IMR-90 (cell line): ENCODE results near the gene SYT3. TPM values are rescaled to one million over a fixed set of nuclear protein-coding genes. Genes with fewer than 3 reads are reported as not detected.

Experiments used
- polyA plus RNA-seq, 3 experiments: library from polyadenylated mRNA; depleted of rRNA; stranded (reverse); fragments of >200 nt; gene quantifications; 2 replicates each; pipeline ENCODE4 v1.2.3, GENCODE V29; 2012; ENCODE audit warnings: low replicate concordance in 1 of 3
- total RNA-seq: library from RNA; depleted of rRNA; stranded (reverse); fragments of >200 nt; gene quantifications from 2 replicates; pipeline ENCODE4 v1.2.3, GENCODE V29; 2012; rRNA removed

SYT3 gene
- total and polyA plus RNA-seq, 2 of the 4 experiments (the other 2 are of a cell fraction): 0.05 TPM; not detected in 1

Other genes with a start within 250 kb of the SYT3 start
- not detected in 2 replicates for gene SPIB, start 220.9 kb downstream of the SYT3 start, total RNA-seq
- gene SPIB, start 220.9 kb downstream of the SYT3 start, polyA plus RNA-seq (2012; rRNA removed): not detected in 2 replicates
- gene MYBPC2, start 207.0 kb downstream of the SYT3 start, total RNA-seq: not detected in 2 replicates
- not detected in 2 replicates for gene MYBPC2, start 207.0 kb downstream of the SYT3 start, polyA plus RNA-seq (2012; rRNA removed)
- 11.3 and 12.2 TPM in 2 replicates for gene EMC10, start 163.4 kb downstream of the SYT3 start, total RNA-seq
- 90.9 and 103 TPM in 2 replicates for gene EMC10, start 163.4 kb downstream of the SYT3 start, polyA plus RNA-seq (2012; rRNA removed)
- gene GARIN5A, start 163.0 kb downstream of the SYT3 start, total RNA-seq: 0.28 TPM in 1 of 2 replicates, not detected in the other
- 0.49 and 0.53 TPM in 2 replicates for gene GARIN5A, start 163.0 kb downstream of the SYT3 start, polyA plus RNA-seq (2012; rRNA removed)
- gene JOSD2, start 128.7 kb downstream of the SYT3 start, total RNA-seq: 12.2 and 15.3 TPM in 2 replicates
- gene JOSD2, start 128.7 kb downstream of the SYT3 start, polyA plus RNA-seq (2012; rRNA removed): 54.1 and 68.6 TPM in 2 replicates
- gene ASPDH, start 126.0 kb downstream of the SYT3 start, total RNA-seq: not detected in 2 replicates
- not detected in 2 replicates for gene ASPDH, start 126.0 kb downstream of the SYT3 start, polyA plus RNA-seq (2012; rRNA removed)
- not detected in 2 replicates for gene LRRC4B, start 71.4 kb downstream of the SYT3 start, total RNA-seq
- gene LRRC4B, start 71.4 kb downstream of the SYT3 start, polyA plus RNA-seq (2012; rRNA removed): 0.03 TPM in 2 replicates
- not detected in 2 replicates for gene C19orf81, start 9.6 kb upstream of the SYT3 start, total RNA-seq
- 0.31 and 1.1 TPM in 2 replicates for gene C19orf81, start 9.6 kb upstream of the SYT3 start, polyA plus RNA-seq (2012; rRNA removed)
- gene SHANK1, start 79.9 kb upstream of the SYT3 start, total RNA-seq: 4.7 and 6.1 TPM in 2 replicates
- 6.7 and 7.6 TPM in 2 replicates for gene SHANK1, start 79.9 kb upstream of the SYT3 start, polyA plus RNA-seq (2012; rRNA removed)
- gene CLEC11A, start 83.5 kb upstream of the SYT3 start, total RNA-seq: 17.0 and 19.2 TPM in 2 replicates
- 152 and 223 TPM in 2 replicates for gene CLEC11A, start 83.5 kb upstream of the SYT3 start, polyA plus RNA-seq (2012; rRNA removed)
- gene GPR32, start 130.6 kb upstream of the SYT3 start, total RNA-seq: not detected in 2 replicates
- gene GPR32, start 130.6 kb upstream of the SYT3 start, polyA plus RNA-seq (2012; rRNA removed): not detected in 2 replicates
- gene ACP4, start 150.5 kb upstream of the SYT3 start, total RNA-seq: not detected in 2 replicates
- not detected in 2 replicates for gene ACP4, start 150.5 kb upstream of the SYT3 start, polyA plus RNA-seq (2012; rRNA removed)
- gene KLK1, start 183.9 kb upstream of the SYT3 start, total RNA-seq: not detected in 2 replicates
- gene KLK1, start 183.9 kb upstream of the SYT3 start, polyA plus RNA-seq (2012; rRNA removed): not detected in 2 replicates
- not detected in 2 replicates for gene KLK15, start 193.7 kb upstream of the SYT3 start, total RNA-seq
- not detected in 2 replicates for gene KLK15, start 193.7 kb upstream of the SYT3 start, polyA plus RNA-seq (2012; rRNA removed)
- gene KLK3, start 215.0 kb upstream of the SYT3 start, total RNA-seq: not detected in 2 replicates
- not detected in 2 replicates for gene KLK3, start 215.0 kb upstream of the SYT3 start, polyA plus RNA-seq (2012; rRNA removed)
- gene KLK2, start 233.6 kb upstream of the SYT3 start, total RNA-seq: not detected in 2 replicates
- not detected in 2 replicates for gene KLK2, start 233.6 kb upstream of the SYT3 start, polyA plus RNA-seq (2012; rRNA removed)